Dermis microvascular lymphatic vessel endothelial cell (primary cell): Measurements from ENCODE around the gene ARFGEF3. TPM values are rescaled to one million over a fixed set of nuclear protein-coding genes. Genes with fewer than 3 reads are reported as not detected.

Experiments used
- DNase-seq, 2 donors: peaks; one replicate each; pipeline versions ENCODE4 v3.0.0 to v3.0.0-alpha.2; 2010; ENCODE audit warnings: low read depth in 2 of 2
- total RNA-seq: library from RNA; depleted of rRNA; stranded (reverse); fragments of >200 nt; gene quantifications from 2 replicates; pipeline ENCODE4 v1.2.1, GENCODE V29; 2014

ARFGEF3 gene
- total RNA-seq, 1 donor from 2014 or later, result 1.8 TPM

GRCh38 chr6:138162111-138162954 lies 594 bp downstream of the ARFGEF3 start:
- peak in 1 of 2 donors; percentile 1 for DNase-seq

DNA sequence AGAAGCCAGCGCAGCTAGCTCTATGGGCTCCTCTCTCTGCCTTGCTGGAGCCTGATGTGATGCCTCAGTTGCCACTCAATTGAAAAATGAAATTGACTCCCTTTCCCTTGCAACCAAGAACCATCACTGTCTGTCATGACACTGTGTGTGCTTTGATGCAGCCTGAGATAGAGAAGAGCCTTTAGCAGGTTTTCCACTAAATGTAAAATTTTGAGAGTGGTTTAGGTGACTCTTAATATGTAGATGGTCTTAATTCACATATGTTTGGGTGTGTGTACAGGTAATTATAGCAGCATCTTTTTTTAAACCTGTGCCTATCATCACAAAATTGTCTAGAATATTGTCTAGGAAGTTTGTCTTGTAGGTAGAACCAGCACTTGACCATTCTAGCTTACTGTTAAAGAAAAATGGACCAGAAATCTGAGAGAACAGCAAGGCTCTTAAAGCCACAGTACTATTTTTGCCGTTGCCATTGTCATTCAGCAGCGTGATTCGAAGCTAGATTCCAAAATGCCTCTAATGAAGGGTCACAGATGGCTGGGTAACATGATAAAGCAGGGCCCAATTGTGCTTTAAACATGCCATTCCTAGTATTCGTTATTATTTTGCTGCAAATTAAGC lies 1.3 kb downstream of the ARFGEF3 start:
- no peak for DNase-seq

DNA sequence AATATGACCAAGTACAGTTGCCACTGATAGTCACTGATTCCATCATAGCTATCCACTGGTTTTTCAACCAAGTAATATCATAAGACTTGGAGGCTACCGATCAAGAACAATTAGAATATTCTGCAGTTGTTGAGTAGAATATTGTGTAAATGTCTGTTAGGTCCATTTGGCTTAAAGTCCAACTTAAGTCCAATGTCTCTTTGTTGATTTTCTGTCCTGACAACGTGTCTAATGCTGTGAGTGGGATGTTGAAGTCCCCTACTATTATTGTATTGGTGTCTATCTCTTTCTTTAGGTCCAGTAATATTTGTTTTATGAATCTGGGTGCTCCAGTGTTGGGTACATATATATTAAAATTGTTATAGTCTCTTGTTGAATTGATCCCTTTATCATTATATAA lies 13.9 kb downstream of the ARFGEF3 start:
- DNase-seq, result no peak

DNA sequence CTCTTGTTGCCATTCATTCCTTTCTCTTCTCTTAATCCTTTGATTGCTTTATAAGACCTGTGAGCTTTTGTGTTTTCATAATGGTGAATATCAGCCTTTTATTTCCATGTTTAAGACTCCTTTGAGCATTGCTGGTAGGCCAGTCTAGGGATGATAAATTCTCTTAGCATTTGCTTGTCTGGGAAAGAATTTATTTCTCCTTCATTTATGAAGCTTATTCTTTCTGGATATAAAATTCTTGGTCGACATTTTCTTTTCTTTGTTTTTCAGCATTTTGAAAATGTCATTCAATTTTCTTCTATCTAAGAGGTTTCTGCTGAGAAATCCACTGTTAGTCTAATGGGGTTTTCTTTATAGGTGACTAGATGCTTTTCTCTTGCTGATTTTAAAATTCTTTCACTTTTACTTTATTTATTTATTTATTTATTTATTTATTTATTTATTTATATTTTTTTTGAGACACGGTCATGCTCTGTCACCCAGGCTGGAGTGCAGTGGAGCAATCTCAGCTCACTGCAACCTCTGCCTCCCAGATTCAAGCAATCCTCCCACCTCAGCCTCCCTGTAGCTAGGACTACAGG lies 15.0 kb downstream of the ARFGEF3 start:
- no peak for DNase-seq

DNA sequence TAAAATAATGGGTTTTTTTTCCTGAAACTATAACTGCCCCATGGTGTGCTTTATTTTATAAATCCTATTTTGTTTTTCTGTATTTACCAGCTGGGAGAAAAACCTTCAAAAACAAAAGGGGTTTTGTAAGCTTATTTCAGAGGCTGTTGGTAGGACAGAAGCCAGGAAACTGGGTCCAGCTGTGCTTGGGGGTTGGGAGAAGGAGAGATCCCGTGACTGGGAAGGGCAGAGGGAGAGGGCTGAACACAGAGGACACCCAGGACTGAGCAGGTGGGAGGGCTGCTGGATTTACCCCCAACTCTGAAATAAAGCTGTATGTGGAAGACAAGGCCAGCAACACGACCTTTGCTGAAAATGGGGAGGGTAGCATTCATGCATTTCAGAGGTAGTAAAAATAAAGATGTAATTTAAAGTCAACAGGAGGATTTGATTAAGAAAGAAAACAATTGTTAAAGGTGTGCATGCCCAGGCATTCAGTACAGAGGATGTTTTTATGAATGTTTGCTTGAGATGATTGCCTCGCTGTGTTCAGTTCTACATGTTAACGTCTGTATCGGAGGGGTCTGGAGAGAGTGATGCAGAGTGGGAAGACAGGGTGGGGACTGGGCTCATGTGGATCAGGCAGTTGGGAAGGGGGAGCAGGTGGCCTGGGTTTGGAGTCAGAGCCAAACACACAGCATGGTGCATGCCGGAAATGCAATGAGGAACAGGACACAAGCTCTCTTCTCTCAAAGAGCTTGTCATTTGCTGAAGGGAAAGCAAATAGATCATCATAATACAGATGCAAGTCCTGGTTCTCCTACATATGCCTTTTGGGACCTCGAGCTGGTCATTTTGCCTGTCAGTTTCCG lies 21.4 kb downstream of the ARFGEF3 start:
- DNase-seq, result no peak

GRCh38 chr6:138183790-138184134 lies 22.0 kb downstream of the ARFGEF3 start:
- no peak for DNase-seq

DNA sequence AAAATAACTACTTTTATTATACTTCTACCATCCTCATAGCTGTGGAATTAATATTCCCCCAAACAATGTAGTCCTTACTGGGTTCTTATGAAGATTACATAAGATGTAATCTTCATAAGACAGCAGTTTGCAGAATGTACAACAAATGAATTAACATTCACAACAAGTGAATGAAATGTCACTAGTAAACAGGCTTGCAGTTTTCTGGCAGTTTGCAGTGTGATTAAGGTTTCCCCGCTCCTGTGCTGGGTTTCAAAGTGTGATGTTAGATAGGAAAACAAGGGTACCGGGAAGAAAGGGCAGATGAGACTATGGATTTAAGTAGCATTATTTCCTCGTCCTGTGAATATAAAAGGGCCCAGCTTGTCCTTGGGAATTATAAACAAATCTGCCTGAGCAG lies 22.5 kb downstream of the ARFGEF3 start:
- DNase-seq, result no peak

- DNase-seq, result no peak
These were observed 25.4 kb downstream of the ARFGEF3 start for GRCh38 chr6:138187156-138187555.

GRCh38 chr6:138188278-138188941 lies 26.7 kb downstream of the ARFGEF3 start:
- no peak for DNase-seq

GRCh38 chr6:138194287-138194686 lies 32.5 kb downstream of the ARFGEF3 start:
- DNase-seq, result no peak

DNA sequence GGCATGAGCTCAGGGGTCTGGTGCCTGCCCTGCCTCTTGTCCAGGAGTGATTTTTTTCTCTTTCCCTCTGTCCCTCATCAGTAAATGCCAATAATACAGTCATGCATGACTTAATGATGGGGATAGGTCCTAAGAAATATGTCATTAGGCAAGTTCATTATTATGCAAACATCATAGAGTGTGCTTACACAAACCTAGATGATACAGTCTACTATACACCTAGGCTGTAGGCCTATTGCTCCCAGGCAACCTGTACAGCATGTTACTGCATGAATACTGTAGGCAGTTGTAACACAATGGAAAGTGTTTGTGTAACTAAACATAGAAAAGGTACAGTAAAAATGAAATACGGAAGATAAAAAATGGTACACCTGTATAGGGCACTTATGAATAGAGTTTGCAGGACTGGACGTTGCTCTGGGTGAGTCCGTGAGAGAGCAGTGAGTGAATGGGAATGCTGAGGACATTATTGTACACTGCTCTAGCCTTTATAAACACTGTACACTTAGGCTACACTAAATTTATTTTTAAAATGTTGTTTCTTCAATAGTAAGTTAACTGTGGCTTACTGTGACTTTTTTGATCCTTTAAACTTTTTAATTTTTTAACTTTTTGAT lies 34.5 kb downstream of the ARFGEF3 start:
- DNase-seq, result no peak

- no peak for DNase-seq
These were observed 35.8 kb downstream of the ARFGEF3 start for GRCh38 chr6:138197570-138197969.

DNA sequence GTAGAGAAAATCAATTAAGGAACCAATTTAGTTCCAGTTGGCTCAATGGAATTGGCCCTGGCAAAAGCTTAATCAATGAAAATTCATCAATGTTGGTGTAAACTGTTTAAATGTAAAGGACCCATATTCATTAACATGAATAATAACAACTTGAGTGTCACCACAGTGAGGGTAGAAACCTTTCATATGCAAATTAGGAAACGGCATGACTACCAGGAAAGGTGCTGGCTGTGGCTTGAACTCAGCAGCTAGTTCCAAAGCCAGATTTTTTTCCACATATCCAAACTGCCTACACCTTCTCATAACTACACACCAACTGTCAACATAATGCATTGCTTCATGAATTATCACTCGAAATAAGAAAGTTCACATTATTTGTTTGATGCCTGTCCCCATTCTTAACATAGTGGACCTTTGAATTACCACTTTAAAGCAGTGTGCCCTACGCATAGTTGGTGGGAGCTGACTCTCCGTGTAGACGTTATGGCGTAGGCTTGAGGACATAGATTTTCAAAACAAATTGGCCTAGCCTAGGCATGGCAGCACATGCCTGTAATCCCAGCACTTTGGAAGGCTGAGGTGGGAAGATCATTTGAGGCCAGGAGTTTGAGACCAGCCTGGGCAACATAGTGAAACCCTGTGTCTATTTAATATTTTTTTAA lies 36.8 kb downstream of the ARFGEF3 start:
- DNase-seq, result no peak

DNA sequence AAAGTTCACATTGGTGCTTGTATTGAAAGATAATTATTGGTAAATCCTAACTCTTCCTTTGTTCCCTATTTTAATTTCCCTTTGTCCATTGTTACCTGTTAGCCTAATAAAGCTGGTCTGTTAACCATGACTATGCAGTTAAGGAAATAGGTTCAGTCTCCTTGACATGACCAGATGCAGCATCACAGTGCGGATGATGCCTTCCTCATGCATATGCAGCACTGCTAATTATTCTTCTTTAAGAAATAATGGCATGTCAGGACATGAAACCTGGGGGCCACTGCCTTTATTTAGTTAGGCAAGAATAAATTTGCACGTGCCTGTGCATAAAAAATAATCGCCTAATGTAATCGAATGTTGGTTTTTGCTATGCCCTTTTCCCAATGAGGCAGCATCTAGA lies 40.1 kb downstream of the ARFGEF3 start:
- no peak for DNase-seq

- no peak for DNase-seq
These were observed 41.6 kb downstream of the ARFGEF3 start for GRCh38 chr6:138203315-138203714.

DNA sequence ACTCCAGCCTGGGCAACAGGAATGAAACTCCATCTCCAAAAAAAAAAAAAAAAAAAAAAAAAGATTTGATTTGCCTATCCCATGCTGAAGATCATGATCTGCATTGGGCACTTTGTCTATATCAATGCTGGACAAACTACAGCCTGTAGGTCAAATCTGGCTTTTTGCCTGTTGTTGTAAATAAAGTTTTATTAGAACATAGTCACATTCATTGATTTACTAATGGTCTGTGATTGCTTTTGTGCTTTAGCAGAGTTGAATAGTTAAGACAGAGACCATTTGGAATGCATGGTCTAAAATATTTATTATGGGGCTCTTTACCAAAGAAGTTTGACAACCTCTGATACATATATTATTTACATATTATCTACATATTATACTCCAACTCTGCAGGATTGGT lies 42.6 kb downstream of the ARFGEF3 start:
- no peak for DNase-seq

GRCh38 chr6:138204792-138205384 lies 43.1 kb downstream of the ARFGEF3 start:
- DNase-seq, result no peak

GRCh38 chr6:138205437-138206094 lies 43.8 kb downstream of the ARFGEF3 start:
- DNase-seq, result no peak

DNA sequence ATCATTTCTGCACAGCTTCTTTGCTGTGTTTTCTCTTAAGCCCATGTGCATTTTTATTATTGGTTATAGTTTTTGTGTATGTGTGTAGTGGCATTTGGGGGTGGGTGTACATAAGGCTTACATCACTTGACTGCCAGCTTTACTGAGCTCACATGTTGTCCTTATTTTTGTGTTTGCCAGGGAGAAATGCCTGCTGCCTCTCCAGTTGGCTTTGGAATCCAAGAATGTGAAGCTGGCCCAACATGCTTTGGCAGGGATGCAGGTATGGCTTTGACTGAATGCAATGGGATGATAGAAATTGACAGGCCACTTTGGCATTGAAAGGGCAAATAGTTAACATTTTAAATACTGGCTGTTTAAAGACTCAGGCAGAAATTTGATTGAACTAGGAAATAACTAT lies 45.1 kb downstream of the ARFGEF3 start:
- no peak for DNase-seq
